Measurements from ENCODE around the gene ING1.
A peak's percentile ranks its signal among the peaks of the same experiment; 100 is the strongest.
"Not testable (repeated sequence)": the region's sequence is repeated elsewhere in the genome, so short reads cannot be mapped to it uniquely, and the experiment has no call there.

ING1 gene

GRCh38 chr13:110715395-110716246 lies 2.1 kb downstream of the ING1 start:
- peak; percentile 87 to 89 for DNase-seq (ENCODE audit: low read depth in 2 of 2)

GRCh38 chr13:110716247-110716515 lies 2.7 kb downstream of the ING1 start:
- DNase-seq (ENCODE audit: low read depth in 2 of 2): no peak

DNA sequence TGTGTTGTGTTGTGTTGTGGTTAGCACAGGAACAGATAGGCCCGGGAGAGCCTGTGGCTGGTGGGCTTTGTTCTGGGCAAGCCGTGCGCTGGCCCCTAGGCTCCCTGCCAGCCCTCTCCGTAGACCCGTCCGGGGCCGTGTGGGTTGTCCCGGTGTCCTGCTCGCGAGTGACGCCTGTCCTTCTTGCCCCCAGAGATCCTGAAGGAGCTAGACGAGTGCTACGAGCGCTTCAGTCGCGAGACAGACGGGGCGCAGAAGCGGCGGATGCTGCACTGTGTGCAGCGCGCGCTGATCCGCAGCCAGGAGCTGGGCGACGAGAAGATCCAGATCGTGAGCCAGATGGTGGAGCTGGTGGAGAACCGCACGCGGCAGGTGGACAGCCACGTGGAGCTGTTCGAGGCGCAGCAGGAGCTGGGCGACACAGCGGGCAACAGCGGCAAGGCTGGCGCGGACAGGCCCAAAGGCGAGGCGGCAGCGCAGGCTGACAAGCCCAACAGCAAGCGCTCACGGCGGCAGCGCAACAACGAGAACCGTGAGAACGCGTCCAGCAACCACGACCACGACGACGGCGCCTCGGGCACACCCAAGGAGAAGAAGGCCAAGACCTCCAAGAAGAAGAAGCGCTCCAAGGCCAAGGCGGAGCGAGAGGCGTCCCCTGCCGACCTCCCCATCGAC lies 5.7 kb downstream of the ING1 start:
- no peak for DNase-seq (ENCODE audit: low read depth in 2 of 2)

GRCh38 chr13:110722971-110723370 lies 9.5 kb downstream of the ING1 start:
- no peak for DNase-seq (ENCODE audit: low read depth in 2 of 2)

GRCh38 chr13:110723598-110723997 lies 10.1 kb downstream of the ING1 start:
- DNase-seq (ENCODE audit: low read depth in 2 of 2): no peak

DNA sequence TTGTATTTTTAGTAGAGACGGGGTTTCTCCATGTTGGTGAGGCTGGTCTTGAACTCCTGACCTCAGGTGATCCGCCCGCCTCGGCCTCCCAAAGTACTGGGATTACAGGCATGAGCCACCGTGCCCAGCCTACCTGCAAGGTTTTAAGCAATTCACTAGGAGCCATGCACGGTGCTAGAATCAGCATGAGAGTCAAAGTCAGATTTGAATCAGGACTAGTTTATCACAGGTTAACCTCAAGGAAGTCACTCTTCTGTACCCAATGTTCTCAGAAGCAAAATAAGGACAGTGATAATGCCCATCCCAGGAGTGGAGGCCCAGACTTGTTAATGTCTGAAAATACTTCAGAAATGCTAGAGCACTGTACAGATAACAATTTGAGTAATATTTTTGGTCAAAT lies 12.7 kb downstream of the ING1 start:
- DNase-seq (ENCODE audit: low read depth in 2 of 2): not testable (repeated sequence)

DNA sequence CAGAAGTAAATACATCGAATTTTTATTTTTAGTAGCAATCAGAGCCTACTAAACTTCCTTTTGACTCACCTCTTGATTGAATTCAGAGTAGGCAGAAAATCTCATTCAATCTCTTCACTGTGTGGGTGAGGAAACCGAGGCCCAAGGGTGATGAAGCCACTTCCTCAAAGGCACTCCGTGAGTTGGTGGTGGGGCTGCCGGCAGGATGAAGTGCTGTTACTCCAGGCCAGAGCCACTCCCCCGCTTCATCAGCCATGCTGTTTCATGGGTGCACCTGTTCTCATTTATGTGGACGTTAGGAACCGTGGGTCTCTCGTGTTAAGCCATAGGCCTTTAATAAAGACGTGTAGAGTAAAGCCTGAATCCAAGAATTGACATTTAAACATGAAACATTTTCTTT lies 13.2 kb downstream of the ING1 start:
- DNase-seq (ENCODE audit: low read depth in 2 of 2): peak; percentile 42 to 53

- no peak for DNase-seq (ENCODE audit: low read depth in 2 of 2)
Observed at GRCh38 chr13:110731072-110731471, 17.6 kb downstream of the ING1 start.

DNA sequence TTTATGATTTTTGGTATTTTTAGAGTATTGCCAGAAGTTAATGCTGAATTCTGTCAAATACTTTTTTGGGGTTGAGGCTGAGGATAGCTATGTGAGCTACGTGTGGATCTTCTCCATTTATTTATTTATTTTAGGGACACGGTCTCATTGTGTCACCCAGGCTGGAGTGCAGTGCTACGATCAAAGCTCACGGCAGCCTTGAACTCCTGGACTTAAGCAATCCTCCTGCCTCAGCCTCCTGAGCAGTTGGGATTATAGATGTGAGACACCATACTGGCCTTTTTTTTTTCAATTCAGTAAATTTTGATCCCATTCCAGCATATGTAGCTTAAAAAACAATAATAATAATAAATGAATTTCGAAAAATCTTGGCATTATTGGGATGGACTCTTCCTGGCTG lies 21.1 kb downstream of the ING1 start:
- DNase-seq (ENCODE audit: low read depth in 2 of 2): no peak

- DNase-seq (ENCODE audit: low read depth in 2 of 2): no peak
Observed at GRCh38 chr13:110737555-110737954, 24.1 kb downstream of the ING1 start.

DNA sequence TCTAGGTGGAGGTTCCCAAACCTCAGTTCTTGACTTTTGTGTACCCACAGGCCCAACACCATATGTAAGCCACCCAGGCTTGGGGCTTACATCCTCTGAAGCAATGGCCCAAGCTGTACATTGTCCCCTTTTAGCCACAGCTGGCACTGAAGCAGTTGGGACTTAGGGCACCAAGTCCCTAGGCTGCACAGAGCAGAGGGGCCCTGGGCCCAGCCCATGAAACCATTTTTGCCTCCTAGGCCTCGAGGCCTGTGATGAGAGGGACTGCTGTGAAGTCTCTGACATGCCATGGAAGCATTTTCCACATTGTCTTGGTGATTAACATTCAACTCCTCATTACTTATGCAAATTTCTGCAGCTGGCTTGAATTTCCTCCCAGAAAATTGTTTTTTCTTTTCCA lies 30.2 kb downstream of the ING1 start:
- no peak for DNase-seq (ENCODE audit: low read depth in 2 of 2)

DNA sequence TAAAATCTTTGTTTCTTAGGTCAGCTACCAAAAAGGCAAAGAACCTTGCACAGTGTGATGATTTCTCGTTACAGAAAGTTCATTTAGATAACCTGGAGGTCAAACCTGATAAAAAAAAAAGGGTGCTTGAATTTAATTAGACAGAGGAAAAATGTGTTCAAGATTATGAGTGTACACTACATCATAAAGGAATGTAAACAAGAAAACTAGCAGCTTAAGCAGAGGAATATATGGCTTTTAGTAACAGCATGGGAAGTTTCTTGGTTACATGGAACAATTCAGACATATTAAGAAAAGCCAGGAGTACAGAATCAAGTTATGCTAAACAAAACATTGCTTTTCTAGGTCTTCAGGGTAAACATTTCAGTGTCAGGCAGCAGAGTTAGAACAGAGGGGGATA lies 32.9 kb downstream of the ING1 start:
- DNase-seq (ENCODE audit: low read depth in 2 of 2): no peak

- no peak for DNase-seq (ENCODE audit: low read depth in 2 of 2)
Observed at GRCh38 chr13:110748271-110748670, 34.8 kb downstream of the ING1 start.

- DNase-seq (ENCODE audit: low read depth in 2 of 2): no peak
Observed at GRCh38 chr13:110756219-110756631, 42.7 kb downstream of the ING1 start.

DNA sequence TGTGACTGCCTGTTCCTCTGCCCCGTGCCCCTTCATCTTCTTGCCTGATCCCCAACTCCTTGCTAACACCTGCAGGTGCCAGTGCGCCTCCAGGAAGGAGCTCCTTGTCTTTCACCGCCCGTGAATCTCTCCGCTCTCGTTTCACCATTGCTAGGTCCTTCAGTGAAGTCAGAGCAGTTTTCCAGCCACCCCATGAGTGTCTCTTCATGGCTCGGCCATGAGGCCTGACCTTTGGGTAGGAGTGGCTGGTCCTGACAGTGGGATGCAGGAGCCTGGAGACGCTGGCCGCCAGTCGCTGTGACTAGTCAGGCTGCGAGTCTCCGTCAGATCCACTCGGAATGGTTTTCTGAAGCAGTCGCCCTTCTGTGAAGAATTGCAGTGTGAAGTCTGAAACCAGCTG lies 43.8 kb downstream of the ING1 start:
- no peak for DNase-seq (ENCODE audit: low read depth in 2 of 2)

GRCh38 chr13:110758195-110758805 lies 44.8 kb downstream of the ING1 start:
- DNase-seq (ENCODE audit: low read depth in 2 of 2): no peak

- no peak for DNase-seq (ENCODE audit: low read depth in 2 of 2)
Observed at GRCh38 chr13:110759710-110760109, 46.2 kb downstream of the ING1 start.

GRCh38 chr13:110760611-110761010 lies 47.1 kb downstream of the ING1 start:
- DNase-seq (ENCODE audit: low read depth in 2 of 2): no peak

DNA sequence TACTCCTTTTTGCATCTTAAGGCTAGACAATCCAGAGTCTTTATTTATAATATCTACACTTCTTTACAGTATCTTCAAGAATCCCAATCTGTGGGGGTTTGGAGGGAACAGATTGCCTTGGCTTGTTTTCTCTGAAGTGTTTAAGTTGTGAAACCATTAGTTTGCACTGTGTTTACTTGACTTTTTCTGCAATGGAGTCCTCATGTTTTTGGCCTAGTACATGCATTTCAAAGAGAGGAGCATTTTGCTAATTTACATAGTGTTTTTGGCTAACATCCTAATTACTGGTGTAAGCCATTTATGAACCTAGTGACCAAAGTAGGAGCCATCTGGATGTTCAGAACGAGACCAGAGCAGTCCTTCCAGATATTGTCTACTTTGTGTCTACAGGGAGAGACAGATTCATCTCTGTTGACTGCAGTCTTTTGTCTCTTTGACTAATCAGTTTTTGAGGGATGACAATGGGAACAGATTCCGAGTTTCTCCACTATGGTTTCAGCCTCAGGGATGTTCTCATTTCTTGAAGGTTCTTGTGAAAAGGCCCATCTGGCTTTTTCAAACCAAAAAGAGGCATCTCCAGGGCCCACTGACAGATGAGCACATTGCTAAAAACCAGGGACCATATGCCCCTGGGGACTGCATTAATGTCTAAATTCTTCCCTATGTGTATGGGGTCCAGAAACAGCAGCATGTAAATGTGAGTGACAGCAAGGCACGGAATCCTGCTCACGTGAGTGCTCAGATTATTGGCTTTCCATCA lies 53.4 kb downstream of the ING1 start:
- DNase-seq (ENCODE audit: low read depth in 2 of 2): no peak

DNA sequence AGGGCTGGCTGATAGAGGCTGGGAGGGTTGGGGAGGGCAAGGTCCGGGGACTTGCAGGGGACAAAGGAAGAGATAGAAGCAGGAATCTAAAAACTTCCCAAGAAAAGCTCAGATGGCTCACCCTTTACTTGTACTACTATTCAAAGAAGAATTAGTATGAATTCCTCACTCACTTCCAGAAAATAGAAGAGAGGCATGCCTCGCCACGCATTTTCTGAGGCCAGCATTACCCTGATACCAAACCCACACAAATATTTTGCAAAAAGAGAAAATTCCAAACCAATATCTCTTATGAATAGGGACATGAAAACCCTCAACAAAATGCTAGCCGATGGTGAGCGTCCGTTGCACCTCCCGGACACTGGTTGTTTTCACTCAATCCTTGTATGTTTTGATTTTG lies 54.0 kb downstream of the ING1 start:
- DNase-seq (ENCODE audit: low read depth in 2 of 2): no peak

GRCh38 chr13:110769097-110769496 lies 55.6 kb downstream of the ING1 start:
- no peak for DNase-seq (ENCODE audit: low read depth in 2 of 2)

DNA sequence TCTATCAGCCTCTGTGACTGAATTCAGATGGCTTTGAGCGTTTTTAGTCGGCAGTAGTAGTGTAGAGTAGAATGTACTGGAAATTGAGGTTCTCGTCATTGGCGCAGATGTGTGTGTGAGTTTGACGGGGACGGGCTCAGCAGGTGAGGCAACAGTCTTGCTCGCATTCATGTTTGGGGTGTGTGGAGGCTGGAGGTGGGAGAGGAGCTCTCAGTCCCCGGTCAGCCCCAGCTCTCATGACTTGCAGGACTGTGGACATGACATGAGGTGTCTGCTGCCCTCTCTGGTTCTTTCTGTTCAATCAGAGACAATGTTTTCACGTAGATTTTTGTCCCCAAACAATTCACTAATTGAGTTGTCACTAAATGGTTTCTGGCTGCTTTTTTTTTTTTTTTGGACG lies 57.2 kb downstream of the ING1 start:
- no peak for DNase-seq (ENCODE audit: low read depth in 2 of 2)

Data from activated CD4-positive, alpha-beta T cell treated with anti-CD3 and anti-CD28 coated beads for 24 hours (primary cell).